NCI-H2029 treated with DMSO at 0.1 percent for 48 hours (cell line): ENCODE measurements around the gene NEUROG3.
"Not testable (repeated sequence)": the region's sequence is repeated elsewhere in the genome, so short reads cannot be mapped to it uniquely, and the experiment has no call there.

Experiments used
- DNase-seq: peaks from one replicate; lab custom pipeline; 2025; lab: John Stamatoyannopoulos, UW

The NEUROG3 gene

DNA sequence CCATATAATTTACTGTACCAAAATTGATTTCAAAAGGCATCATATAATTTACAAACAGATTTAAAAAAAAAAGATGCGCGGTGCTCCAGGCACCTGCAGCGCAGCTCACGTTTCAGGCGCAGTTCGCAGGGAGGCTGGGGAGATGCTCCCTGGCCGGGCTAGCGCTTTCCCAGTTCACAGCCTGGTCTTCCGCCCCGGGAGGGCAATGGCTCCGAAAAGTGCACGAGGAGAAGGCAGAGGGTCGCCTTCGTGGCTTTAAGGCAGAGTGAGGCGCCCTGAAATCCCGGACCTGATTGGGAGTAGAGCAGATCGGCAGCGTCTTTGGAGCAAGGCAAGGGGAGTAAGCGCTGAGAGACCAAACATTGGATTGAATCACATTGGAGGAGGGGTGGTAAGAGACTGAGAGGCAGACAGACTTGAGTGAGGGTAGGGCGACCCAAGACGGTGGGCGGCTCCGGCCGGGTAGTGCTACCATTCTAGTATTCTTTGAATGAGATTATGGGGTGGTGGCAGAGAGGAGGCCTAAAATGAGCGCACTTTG, 1.5 kb downstream of the NEUROG3 start:
- DNase-seq: no peak

GRCh38 chr10:69570050-69570816, 3.0 kb downstream of the NEUROG3 start:
- no peak for DNase-seq

DNA sequence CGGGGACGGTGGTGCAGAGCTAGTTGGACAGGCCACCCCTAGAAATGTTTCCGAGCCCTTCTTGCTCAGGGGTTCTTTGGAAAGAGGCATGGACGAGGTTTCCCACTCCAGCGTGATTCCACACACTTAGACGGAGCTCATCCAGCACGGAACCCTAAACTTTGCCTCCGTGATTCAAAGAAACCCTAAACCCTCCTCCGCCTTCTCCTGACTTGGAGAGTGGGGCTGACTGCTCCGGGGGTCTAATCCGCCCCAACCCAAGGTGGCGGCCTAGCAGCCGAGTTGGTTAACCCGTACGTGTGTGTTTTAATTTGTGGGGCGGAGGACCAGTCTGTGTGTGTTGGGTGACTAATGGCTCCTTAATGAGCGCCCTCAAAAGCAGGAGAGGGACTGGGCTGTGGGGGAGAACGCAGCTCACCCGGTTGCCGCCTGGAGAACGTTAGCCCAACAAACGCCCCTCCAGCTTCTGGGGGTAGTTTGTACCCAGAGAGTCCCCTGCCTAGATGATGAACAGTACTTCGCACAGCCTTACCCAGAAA, 3.8 kb downstream of the NEUROG3 start:
- DNase-seq: no peak

GRCh38 chr10:69568472-69569395, 4.5 kb downstream of the NEUROG3 start:
- no peak for DNase-seq

- no peak for DNase-seq
These were observed 5.3 kb downstream of the NEUROG3 start for GRCh38 chr10:69567920-69568319.

DNA sequence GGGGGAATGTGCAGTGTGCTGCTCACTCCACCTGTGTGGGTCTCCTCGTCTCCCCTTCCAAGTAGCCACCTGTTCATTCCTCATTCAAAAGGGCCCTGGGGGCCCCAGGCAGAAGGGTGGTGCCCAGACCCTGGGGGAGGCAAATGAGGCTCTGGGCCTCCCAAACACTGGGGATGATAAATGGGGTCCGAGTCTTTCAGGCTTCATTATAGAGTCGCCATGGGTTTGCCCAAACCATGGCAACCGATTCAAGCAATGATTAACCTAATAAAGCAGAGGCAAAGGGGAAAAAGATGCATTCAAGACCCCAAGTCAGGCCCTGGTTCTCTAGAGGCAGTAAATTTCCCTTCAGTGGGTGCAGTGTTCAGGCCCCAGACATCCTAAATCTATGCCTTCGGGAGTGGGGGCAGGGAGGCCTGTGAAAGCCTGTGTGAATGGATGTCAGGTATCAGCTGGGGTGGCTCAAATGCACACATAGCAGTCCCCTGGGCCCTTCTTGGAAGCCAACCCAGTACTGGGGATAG, 10.4 kb downstream of the NEUROG3 start:
- no peak for DNase-seq

GRCh38 chr10:69559525-69559924, 13.7 kb downstream of the NEUROG3 start:
- no peak for DNase-seq

- no peak for DNase-seq
These were observed 14.7 kb downstream of the NEUROG3 start for GRCh38 chr10:69558559-69558958.

- DNase-seq: no peak
These were observed 18.6 kb downstream of the NEUROG3 start for GRCh38 chr10:69554611-69555010.

GRCh38 chr10:69553328-69553727, 19.9 kb downstream of the NEUROG3 start:
- DNase-seq: no peak

- DNase-seq: no peak
These were observed 21.0 kb downstream of the NEUROG3 start for GRCh38 chr10:69552268-69552667.

- DNase-seq: no peak
These were observed 23.3 kb downstream of the NEUROG3 start for GRCh38 chr10:69549959-69550358.

DNA sequence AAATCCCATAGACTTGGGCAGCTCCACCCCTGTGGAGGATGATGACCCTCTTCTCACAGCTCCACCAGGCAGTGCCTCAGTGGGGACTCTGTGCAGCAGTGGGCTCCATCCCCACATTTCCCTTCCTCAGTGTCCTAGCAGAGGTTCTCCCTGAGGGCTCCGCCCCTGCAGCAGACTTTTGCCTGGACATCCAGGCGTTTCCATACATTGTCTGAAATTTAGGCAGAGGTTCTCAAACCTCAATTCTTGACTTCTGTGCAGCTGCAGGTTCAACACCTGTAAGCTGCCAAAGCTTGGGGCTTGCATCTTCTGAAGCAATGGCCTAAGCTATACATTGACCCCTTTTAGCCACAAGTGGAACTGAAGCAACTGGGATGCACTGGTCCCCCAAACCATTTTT, 31.8 kb downstream of the NEUROG3 start:
- DNase-seq: no peak

GRCh38 chr10:69538461-69538860, 34.8 kb downstream of the NEUROG3 start:
- no peak for DNase-seq

DNA sequence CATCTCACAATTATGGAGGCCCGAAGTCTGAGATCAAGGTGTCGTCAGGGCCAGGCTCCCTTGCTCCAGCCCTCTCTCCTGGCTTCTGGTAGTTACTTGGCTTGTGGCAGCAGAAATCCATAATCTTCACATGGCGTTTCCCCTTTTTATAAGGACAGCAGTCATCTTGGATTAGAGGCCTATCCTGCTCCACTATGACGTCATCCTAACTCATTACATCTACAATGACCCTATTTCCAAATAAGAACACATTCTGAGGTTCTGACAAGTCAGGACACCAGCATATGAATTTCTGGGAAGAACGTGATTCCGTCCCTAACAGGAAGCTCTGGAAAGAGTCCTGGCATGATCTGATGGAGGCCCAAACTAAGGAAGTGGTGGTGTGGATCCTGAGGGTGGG, 35.8 kb downstream of the NEUROG3 start:
- no peak for DNase-seq

GRCh38 chr10:69536521-69536920, 36.7 kb downstream of the NEUROG3 start:
- DNase-seq: not testable (repeated sequence)

DNA sequence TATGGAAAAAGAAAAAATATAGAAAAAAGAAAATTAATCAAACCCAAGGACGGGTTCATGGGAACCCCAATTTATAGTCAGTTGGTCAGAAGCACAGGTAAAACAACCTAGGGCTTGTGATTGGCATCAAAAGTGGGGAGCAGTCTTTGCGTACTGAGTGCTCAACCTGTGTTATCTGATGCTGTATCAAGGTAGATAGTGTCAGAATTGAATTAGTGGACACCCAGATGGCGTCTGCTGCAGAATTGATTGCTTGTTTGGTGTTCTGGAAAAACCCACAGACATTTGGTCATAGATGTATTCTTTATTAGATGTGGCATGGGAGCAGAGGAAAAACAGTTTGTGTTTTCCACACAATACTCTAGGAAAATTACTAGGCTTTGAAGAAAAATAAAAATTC, 39.6 kb downstream of the NEUROG3 start:
- DNase-seq: no peak

GRCh38 chr10:69527961-69528360, 45.3 kb downstream of the NEUROG3 start:
- no peak for DNase-seq
